Measurements from ENCODE around the gene MGAT4B.

Gene MGAT4B

GRCh38 chr5:179803651-179804554, 2.8 kb downstream of the MGAT4B start:
- no peaks in the 10 kb centered on the region for H3K9me3 ChIP-seq (ENCODE audit: low read length)
- peaks cover 32% of the 10 kb centered on the region for H3K4me1 ChIP-seq (ENCODE audit: insufficient read depth, low read length)
- no peak overlapping the region for H3K4me3 ChIP-seq (ENCODE audit: low read depth in 1 of 2, low read length in 2 of 2)
- peaks cover 25% of the 10 kb centered on the region for H3K36me3 ChIP-seq (ENCODE audit: insufficient read depth, low read length)
- H3K27me3 ChIP-seq (ENCODE audit: control insufficient read depth in 1 of 2, insufficient read depth in 2 of 2, low read length in 2 of 2): no peaks in the 10 kb centered on the region
- H3K27ac ChIP-seq (ENCODE audit: low read depth, low read length): no peak overlapping the region
- H3K9ac ChIP-seq (ENCODE audit: low read length): no peak overlapping the region

GRCh38 chr5:179802950-179803562, 3.6 kb downstream of the MGAT4B start:
- H3K27ac ChIP-seq (ENCODE audit: low read depth, low read length): no peak overlapping the region
- H3K9ac ChIP-seq (ENCODE audit: low read length): no peak overlapping the region
- H3K4me1 ChIP-seq (ENCODE audit: insufficient read depth, low read length): peaks cover 32% of the 10 kb centered on the region
- H3K4me3 ChIP-seq (ENCODE audit: low read depth in 1 of 2, low read length in 2 of 2): no peak overlapping the region
- no peaks in the 10 kb centered on the region for H3K9me3 ChIP-seq (ENCODE audit: low read length)
- H3K27me3 ChIP-seq (ENCODE audit: control insufficient read depth in 1 of 2, insufficient read depth in 2 of 2, low read length in 2 of 2): no peaks in the 10 kb centered on the region
- peaks cover 33% of the 10 kb centered on the region for H3K36me3 ChIP-seq (ENCODE audit: insufficient read depth, low read length)

GRCh38 chr5:179802207-179802883, 4.3 kb downstream of the MGAT4B start:
- Histone ChIP-seq H3K4me1 (ENCODE audit: insufficient read depth, low read length) (peaks cover 32% of the 10 kb centered on the region), H3K9ac (ENCODE audit: low read length) (no peak overlapping the region), H3K9me3 (ENCODE audit: low read length) (no peaks in the 10 kb centered on the region), H3K36me3 (ENCODE audit: insufficient read depth, low read length) (peaks cover 35% of the 10 kb centered on the region), H3K27me3 (ENCODE audit: control insufficient read depth in 1 of 2, insufficient read depth in 2 of 2, low read length in 2 of 2) (no peaks in the 10 kb centered on the region), H3K27ac (ENCODE audit: low read depth, low read length) (no peak overlapping the region), H3K4me3 (ENCODE audit: low read depth in 1 of 2, low read length in 2 of 2) (no peak overlapping the region)

GRCh38 chr5:179801304-179802206, 5.1 kb downstream of the MGAT4B start:
- Histone ChIP-seq H3K9ac (ENCODE audit: low read length) (no peak overlapping the region), H3K9me3 (ENCODE audit: low read length) (no peaks in the 10 kb centered on the region), H3K4me3 (ENCODE audit: low read depth in 1 of 2, low read length in 2 of 2) (no peak overlapping the region), H3K36me3 (ENCODE audit: insufficient read depth, low read length) (peaks cover 35% of the 10 kb centered on the region), H3K27ac (ENCODE audit: low read depth, low read length) (no peak overlapping the region), H3K4me1 (ENCODE audit: insufficient read depth, low read length) (peaks cover 37% of the 10 kb centered on the region), H3K27me3 (ENCODE audit: control insufficient read depth in 1 of 2, insufficient read depth in 2 of 2, low read length in 2 of 2) (no peaks in the 10 kb centered on the region)

- Histone ChIP-seq H3K27ac (ENCODE audit: low read depth, low read length) (no peak overlapping the region), H3K9ac (ENCODE audit: low read length) (no peak overlapping the region), H3K9me3 (ENCODE audit: low read length) (no peaks in the 10 kb centered on the region), H3K27me3 (ENCODE audit: control insufficient read depth in 1 of 2, insufficient read depth in 2 of 2, low read length in 2 of 2) (no peaks in the 10 kb centered on the region), H3K4me3 (ENCODE audit: low read depth in 1 of 2, low read length in 2 of 2) (no peak overlapping the region), H3K4me1 (ENCODE audit: insufficient read depth, low read length) (peaks cover 37% of the 10 kb centered on the region), H3K36me3 (ENCODE audit: insufficient read depth, low read length) (peaks cover 35% of the 10 kb centered on the region)
These were observed 5.9 kb downstream of the MGAT4B start for GRCh38 chr5:179800696-179801201.

GRCh38 chr5:179800071-179800695, 6.5 kb downstream of the MGAT4B start:
- Histone ChIP-seq H3K9ac (ENCODE audit: low read length) (no peak overlapping the region), H3K36me3 (ENCODE audit: insufficient read depth, low read length) (peaks cover 35% of the 10 kb centered on the region), H3K27ac (ENCODE audit: low read depth, low read length) (no peak overlapping the region), H3K4me1 (ENCODE audit: insufficient read depth, low read length) (peaks cover 40% of the 10 kb centered on the region), H3K9me3 (ENCODE audit: low read length) (no peaks in the 10 kb centered on the region), H3K27me3 (ENCODE audit: control insufficient read depth in 1 of 2, insufficient read depth in 2 of 2, low read length in 2 of 2) (no peaks in the 10 kb centered on the region), H3K4me3 (ENCODE audit: low read depth in 1 of 2, low read length in 2 of 2) (no peak overlapping the region)

- no peaks in the 10 kb centered on the region for H3K27me3 ChIP-seq (ENCODE audit: control insufficient read depth in 1 of 2, insufficient read depth in 2 of 2, low read length in 2 of 2)
- H3K9ac ChIP-seq (ENCODE audit: low read length): no peak overlapping the region
- H3K4me1 ChIP-seq (ENCODE audit: insufficient read depth, low read length): peaks cover 36% of the 10 kb centered on the region
- H3K4me3 ChIP-seq (ENCODE audit: low read depth in 1 of 2, low read length in 2 of 2): no peak overlapping the region
- peaks cover 35% of the 10 kb centered on the region for H3K36me3 ChIP-seq (ENCODE audit: insufficient read depth, low read length)
- no peak overlapping the region for H3K27ac ChIP-seq (ENCODE audit: low read depth, low read length)
- no peaks in the 10 kb centered on the region for H3K9me3 ChIP-seq (ENCODE audit: low read length)
These were observed 7.1 kb downstream of the MGAT4B start for GRCh38 chr5:179799644-179799973.

- H3K4me3 ChIP-seq (ENCODE audit: low read depth in 1 of 2, low read length in 2 of 2): no peak overlapping the region
- no peak overlapping the region for H3K27ac ChIP-seq (ENCODE audit: low read depth, low read length)
- H3K36me3 ChIP-seq (ENCODE audit: insufficient read depth, low read length): peaks cover 35% of the 10 kb centered on the region
- H3K9ac ChIP-seq (ENCODE audit: low read length): no peak overlapping the region
- peaks cover 36% of the 10 kb centered on the region for H3K4me1 ChIP-seq (ENCODE audit: insufficient read depth, low read length)
- no peaks in the 10 kb centered on the region for H3K27me3 ChIP-seq (ENCODE audit: control insufficient read depth in 1 of 2, insufficient read depth in 2 of 2, low read length in 2 of 2)
- no peaks in the 10 kb centered on the region for H3K9me3 ChIP-seq (ENCODE audit: low read length)
These were observed 7.7 kb downstream of the MGAT4B start for GRCh38 chr5:179798771-179799643.

GRCh38 chr5:179798144-179798770, 8.4 kb downstream of the MGAT4B start:
- Histone ChIP-seq H3K4me1 (ENCODE audit: insufficient read depth, low read length) (peaks cover 34% of the 10 kb centered on the region), H3K27me3 (ENCODE audit: control insufficient read depth in 1 of 2, insufficient read depth in 2 of 2, low read length in 2 of 2) (no peaks in the 10 kb centered on the region), H3K27ac (ENCODE audit: low read depth, low read length) (no peak overlapping the region), H3K9ac (ENCODE audit: low read length) (no peak overlapping the region), H3K9me3 (ENCODE audit: low read length) (no peaks in the 10 kb centered on the region), H3K36me3 (ENCODE audit: insufficient read depth, low read length) (peaks cover 35% of the 10 kb centered on the region), H3K4me3 (ENCODE audit: low read depth in 1 of 2, low read length in 2 of 2) (no peak overlapping the region)
